Liver (tissue), 9 donors: Measurements from ENCODE around the gene GLIS1. TPM values are rescaled to one million over a fixed set of nuclear protein-coding genes. Genes with fewer than 3 reads are reported as not detected.

Experiments
- DNase-seq: peaks from one replicate; pipeline ENCODE4 v3.0.0-alpha.2; 2017; ENCODE audit warnings: low spot score
- H3K27ac ChIP-seq, 2 donors: one replicate each; pipeline ENCODE4 v1.7.0; 2013; ENCODE audit warnings: inconsistent platforms in 2 of 2, low read length in 2 of 2, control low read depth in 1 of 2, low read depth in 1 of 2, mild to moderate bottlenecking in 1 of 2
- H3K27me3 ChIP-seq, 4 donors: one replicate each; pipeline versions ENCODE4 v1.6.1 to v1.7.0; 2013; ENCODE audit warnings: low read length in 3 of 4, inconsistent platforms in 1 of 4, mild to moderate bottlenecking in 1 of 4, moderate library complexity in 1 of 4; ENCODE audit not compliant: control insufficient read depth in 4 of 4, insufficient read depth in 4 of 4
- H3K36me3 ChIP-seq, 4 donors: one replicate each; pipeline versions ENCODE4 v1.6.1 to v1.7.0; 2013; ENCODE audit warnings: low read length in 3 of 4, mild to moderate bottlenecking in 3 of 4, low read depth in 1 of 4, moderate library complexity in 1 of 4; ENCODE audit not compliant: control insufficient read depth in 4 of 4, insufficient read depth in 3 of 4
- H3K4me1 ChIP-seq, 4 donors: one replicate each; pipeline versions ENCODE4 v1.6.1 to v1.7.0; 2013; ENCODE audit warnings: low read length in 3 of 4, mild to moderate bottlenecking in 3 of 4, moderate library complexity in 1 of 4; ENCODE audit not compliant: control insufficient read depth in 4 of 4, insufficient read depth in 4 of 4
- H3K4me3 ChIP-seq, 3 donors: one replicate each; pipeline versions ENCODE4 v1.6.1 to v1.7.0; 2013; ENCODE audit warnings: low read length in 3 of 3, control low read depth in 1 of 3, low read depth in 1 of 3, mild to moderate bottlenecking in 1 of 3
- H3K9ac ChIP-seq, 2 donors: one replicate each; pipeline ENCODE4 v1.7.0; 2013; ENCODE audit warnings: low read length in 2 of 2, mild to moderate bottlenecking in 2 of 2, moderate library complexity in 2 of 2, control low read depth in 1 of 2, low read depth in 1 of 2
- H3K9me3 ChIP-seq, 4 donors: one replicate each; pipeline versions ENCODE4 v1.6.1 to v1.7.0; 2013; ENCODE audit warnings: low read length in 3 of 4; ENCODE audit not compliant: control insufficient read depth in 4 of 4
- ATF3 ChIP-seq: IDR thresholded peaks from 2 replicates; pipeline ENCODE4 v1.6.1; 2016; ENCODE audit warnings: antibody characterized with exemption
- CTCF ChIP-seq: fragments of 150-350 bp; IDR thresholded peaks from 2 replicates; pipeline ENCODE4 v1.5.1; 2017; ENCODE audit warnings: improper control_type of control experiment, low read depth, low read length; ENCODE audit not compliant: missing input control
- EGR1 ChIP-seq, 2 donors: IDR thresholded peaks; 2 replicates each; pipeline ENCODE4 v1.6.1; 2016 to 2018; ENCODE audit warnings: antibody characterized with exemption in 2 of 2, low read depth in 2 of 2
- FOXA1 ChIP-seq: IDR thresholded peaks from 2 replicates; pipeline ENCODE4 v1.6.1; 2016; ENCODE audit warnings: antibody characterized with exemption
- FOXA2 ChIP-seq: IDR thresholded peaks from 2 replicates; pipeline ENCODE4 v1.6.1; 2016; ENCODE audit warnings: antibody characterized with exemption
- GABPA ChIP-seq, 2 donors: IDR thresholded peaks in 1 of 2; conservative IDR thresholded peaks in 1 of 2; 2 replicates each; pipeline ENCODE4 v1.6.1; 2016; ENCODE audit warnings: antibody characterized with exemption in 2 of 2, mild to moderate bottlenecking in 1 of 2, moderate library complexity in 1 of 2
- HNF4A ChIP-seq, 2 donors: conservative IDR thresholded peaks; 2 replicates each; pipeline ENCODE4 v1.6.1; 2016; ENCODE audit warnings: antibody characterized with exemption in 2 of 2, mild to moderate bottlenecking in 2 of 2
- HNF4G ChIP-seq: IDR thresholded peaks from 2 replicates; pipeline ENCODE4 v1.6.1; 2016; ENCODE audit warnings: antibody characterized with exemption
- JUND ChIP-seq, 2 donors: IDR thresholded peaks; 2 replicates each; pipeline ENCODE4 v1.6.1; 2016; ENCODE audit warnings: antibody characterized with exemption in 2 of 2
- NR2F2 ChIP-seq: IDR thresholded peaks from 2 replicates; pipeline ENCODE4 v1.6.1; 2016; ENCODE audit warnings: antibody characterized with exemption
- RAD21 ChIP-seq, 2 donors: IDR thresholded peaks; 2 replicates each; pipeline ENCODE4 v1.6.1; 2016; ENCODE audit warnings: antibody characterized with exemption in 2 of 2, mild to moderate bottlenecking in 2 of 2
- RXRA ChIP-seq, 2 donors: IDR thresholded peaks; 2 replicates each; pipeline ENCODE4 v1.6.1; 2017 to 2018; ENCODE audit warnings: antibody characterized with exemption in 2 of 2, mild to moderate bottlenecking in 1 of 2
- SP1 ChIP-seq: IDR thresholded peaks from 2 replicates; pipeline ENCODE4 v1.6.1; 2018; ENCODE audit warnings: antibody characterized with exemption, mild to moderate bottlenecking
- TAF1 ChIP-seq: conservative IDR thresholded peaks from 2 replicates; pipeline ENCODE4 v1.6.1; 2016; ENCODE audit warnings: antibody characterized with exemption, mild to moderate bottlenecking
- ZBTB33 ChIP-seq: IDR thresholded peaks from 2 replicates; pipeline ENCODE4 v1.6.1; 2016; ENCODE audit warnings: antibody characterized with exemption
- WGBS: extraction: QIAGEN DNeasy Blood & Tissue Kit; methylation state at CpG from one replicate; pipeline ENCODE4 v1.1.7; 2013; 5-methylcytosine and 5-hydroxymethylcytosine counted together
- polyA plus RNA-seq, 2 donors: library from polyadenylated mRNA; stranded (reverse) in 1 of 2; unstranded in 1 of 2; fragments of 200-250 nt in 1 of 2; fragments of >200 nt in 1 of 2; fragmentation: Nextera tagmentation in 1 of 2; extraction: Ambion mirVana in 1 of 2; gene quantifications; one replicate each; pipeline versions ENCODE4 v1.2.1 to v1.2.3, GENCODE V29; 2013 to 2015
- total RNA-seq, 2 donors: library from RNA; depleted of rRNA; stranded (reverse); fragments of >200 nt; gene quantifications; one replicate each; pipeline ENCODE4 v1.2.3, GENCODE V29; 2014
- TF ChIP-seq, protein P1 (sequence below): IDR thresholded peaks from 2 replicates; pipeline ENCODE4 v1.6.1; 2016; ENCODE audit warnings: antibody characterized with exemption, mild to moderate bottlenecking
- TF ChIP-seq, protein P2 (sequence below): IDR thresholded peaks from 2 replicates; pipeline ENCODE4 v1.6.1; 2016; ENCODE audit warnings: antibody characterized with exemption
- donor health status: healthy.
- donor health status: healthy.
- donor health status: healthy.
- donor health status: healthy.
- donor health status: healthy.

GLIS1 gene
- total and polyA plus RNA-seq, 4 donors: under 0.01 to 0.05 TPM; not detected in 2

GRCh38 chr1:53558739-53559315 is 180.1 kb downstream of the GLIS1 start (continued):
- TF ChIP-seq, protein P1, sequence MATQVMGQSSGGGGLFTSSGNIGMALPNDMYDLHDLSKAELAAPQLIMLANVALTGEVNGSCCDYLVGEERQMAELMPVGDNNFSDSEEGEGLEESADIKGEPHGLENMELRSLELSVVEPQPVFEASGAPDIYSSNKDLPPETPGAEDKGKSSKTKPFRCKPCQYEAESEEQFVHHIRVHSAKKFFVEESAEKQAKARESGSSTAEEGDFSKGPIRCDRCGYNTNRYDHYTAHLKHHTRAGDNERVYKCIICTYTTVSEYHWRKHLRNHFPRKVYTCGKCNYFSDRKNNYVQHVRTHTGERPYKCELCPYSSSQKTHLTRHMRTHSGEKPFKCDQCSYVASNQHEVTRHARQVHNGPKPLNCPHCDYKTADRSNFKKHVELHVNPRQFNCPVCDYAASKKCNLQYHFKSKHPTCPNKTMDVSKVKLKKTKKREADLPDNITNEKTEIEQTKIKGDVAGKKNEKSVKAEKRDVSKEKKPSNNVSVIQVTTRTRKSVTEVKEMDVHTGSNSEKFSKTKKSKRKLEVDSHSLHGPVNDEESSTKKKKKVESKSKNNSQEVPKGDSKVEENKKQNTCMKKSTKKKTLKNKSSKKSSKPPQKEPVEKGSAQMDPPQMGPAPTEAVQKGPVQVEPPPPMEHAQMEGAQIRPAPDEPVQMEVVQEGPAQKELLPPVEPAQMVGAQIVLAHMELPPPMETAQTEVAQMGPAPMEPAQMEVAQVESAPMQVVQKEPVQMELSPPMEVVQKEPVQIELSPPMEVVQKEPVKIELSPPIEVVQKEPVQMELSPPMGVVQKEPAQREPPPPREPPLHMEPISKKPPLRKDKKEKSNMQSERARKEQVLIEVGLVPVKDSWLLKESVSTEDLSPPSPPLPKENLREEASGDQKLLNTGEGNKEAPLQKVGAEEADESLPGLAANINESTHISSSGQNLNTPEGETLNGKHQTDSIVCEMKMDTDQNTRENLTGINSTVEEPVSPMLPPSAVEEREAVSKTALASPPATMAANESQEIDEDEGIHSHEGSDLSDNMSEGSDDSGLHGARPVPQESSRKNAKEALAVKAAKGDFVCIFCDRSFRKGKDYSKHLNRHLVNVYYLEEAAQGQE: no peak
- TF ChIP-seq RXRA (IDR thresholded peaks at IDR 0.05): no peak
- TF ChIP-seq ZBTB33: no peak

DNA sequence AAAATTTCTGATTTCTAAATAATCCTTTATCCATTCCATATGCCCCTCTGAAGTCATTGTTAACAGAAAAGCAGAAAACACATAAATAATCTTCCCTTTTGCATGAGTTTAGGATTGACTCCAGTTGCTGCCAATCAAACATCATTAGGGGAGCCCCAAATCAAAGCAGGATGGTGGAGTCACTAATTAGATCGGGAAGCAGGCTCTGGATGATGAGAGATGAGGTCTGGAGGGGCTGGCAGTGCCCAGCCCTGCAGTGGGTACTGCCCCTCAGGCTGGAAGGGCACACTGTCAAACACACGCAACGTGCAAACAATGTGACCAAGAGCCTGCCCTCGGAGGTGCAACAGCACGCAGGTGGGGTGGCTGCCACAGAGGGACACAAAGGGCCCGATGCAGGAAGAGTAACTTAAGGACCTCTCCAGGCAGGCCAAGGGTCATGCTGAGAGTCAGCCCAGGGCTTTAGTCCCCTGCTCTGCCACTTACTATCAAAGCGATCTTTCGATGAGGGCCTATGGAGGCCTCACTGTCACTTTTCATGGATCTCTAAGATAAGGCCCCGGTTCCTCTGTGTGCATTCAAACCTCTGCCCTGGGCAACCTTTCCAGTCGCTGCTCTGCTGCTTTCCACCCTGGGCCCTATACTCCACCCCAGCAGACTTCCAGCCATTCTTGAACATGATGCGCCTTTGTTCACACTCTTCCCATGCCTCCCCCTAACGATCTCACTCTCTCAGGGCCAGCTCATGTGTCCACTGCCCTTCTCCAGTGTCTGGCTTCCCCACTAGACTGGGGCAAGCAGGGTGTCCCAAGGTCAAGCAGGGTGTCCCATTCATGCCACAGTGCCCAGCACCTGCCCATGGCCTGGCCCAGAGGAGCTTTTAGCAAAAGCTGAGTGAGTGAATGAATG is 180.9 kb downstream of the GLIS1 start:
- Histone ChIP-seq H3K27ac (no peak overlapping the region), H3K36me3 (no peaks in the 10 kb centered on the region), H3K9ac (no peak overlapping the region), H3K9me3 (no peaks in the 10 kb centered on the region), H3K27me3 (peaks cover 0 to 3% (median 0%) of the 10 kb centered on the region in 4 donors), H3K4me3 (no peak overlapping the region), H3K4me1 (no peaks in the 10 kb centered on the region)
- DNase-seq: no peak
- no peak for TF ChIP-seq FOXA1
- no peak for TF ChIP-seq CTCF
- no peak for TF ChIP-seq RAD21 (IDR thresholded peaks at IDR 0.05)
- TF ChIP-seq RXRA (IDR thresholded peaks at IDR 0.05): no peak
- TF ChIP-seq HNF4G: no peak
- TF ChIP-seq, protein P2, sequence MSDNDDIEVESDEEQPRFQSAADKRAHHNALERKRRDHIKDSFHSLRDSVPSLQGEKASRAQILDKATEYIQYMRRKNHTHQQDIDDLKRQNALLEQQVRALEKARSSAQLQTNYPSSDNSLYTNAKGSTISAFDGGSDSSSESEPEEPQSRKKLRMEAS: no peak
- no peak for TF ChIP-seq TAF1
- no peak for TF ChIP-seq HNF4A (conservative IDR thresholded peaks at IDR 0.05)
- no peak for TF ChIP-seq FOXA2
- no peak for TF ChIP-seq ATF3
- no peak for TF ChIP-seq SP1
- TF ChIP-seq JUND (IDR thresholded peaks at IDR 0.05): no peak
- no peak for TF ChIP-seq EGR1 (IDR thresholded peaks at IDR 0.05; ENCODE audit: low read depth in 2 of 2)
- no peak for TF ChIP-seq ZBTB33
- TF ChIP-seq, protein P1: no peak
- no peak for TF ChIP-seq NR2F2
- no peak for TF ChIP-seq GABPA (IDR thresholded peaks at IDR 0.05 in 1 of 2, conservative IDR thresholded peaks at IDR 0.05 in 1 of 2)
- 84% methylated on average over 12 of the region's 12 CpGs for WGBS
